Pancreas (tissue), 10 donors: ENCODE results near the gene SPOPL. TPM values are rescaled to one million over a fixed set of nuclear protein-coding genes. Genes with fewer than 3 reads are reported as not detected.

Experiments
- ATAC-seq, 4 donors: fragments of 200-7000 bp; cut with Tn5 transposase; one replicate each; pipeline versions ENCODE4 v1.8.0 to v1.9.1; 2020; ENCODE audit warnings: mild to moderate bottlenecking in 4 of 4, moderate library complexity in 4 of 4
- DNase-seq, 6 donors: peaks; one replicate each; pipeline ENCODE4 v3.0.0-alpha.2; 2020
- FAIRE-seq: peaks from 2 replicates; lab custom pipeline; 2012; peaks lifted over from hg19 to GRCh38; lab: Jason Lieb, UNC
- H3K27ac ChIP-seq, 4 donors: fragments of 200-600 bp; sonication (generic); 1 replicate in 3 of 4; 2 replicates in 1 of 4; pipeline versions ENCODE4 v1.5.0 to v1.8.0; 2020
- H3K27me3 ChIP-seq, 4 donors: fragments of 200-600 bp; one replicate each; pipeline ENCODE4 v1.8.0; 2021
- H3K36me3 ChIP-seq, 3 donors: fragments of 200-600 bp; sonication (generic) in 1 of 3; one replicate each; pipeline versions ENCODE4 v1.5.0 to v1.8.0; 2020 to 2021
- H3K4me1 ChIP-seq, 3 donors: fragments of 200-600 bp; one replicate each; pipeline ENCODE4 v1.8.0; 2021
- H3K4me3 ChIP-seq, 4 donors: fragments of 200-600 bp; sonication (generic) in 2 of 4; one replicate each; pipeline versions ENCODE4 v1.5.0 to v1.8.0; 2020 to 2021
- H3K9me3 ChIP-seq, 4 donors: fragments of 200-600 bp; one replicate each; pipeline ENCODE4 v1.8.0; 2021
- WGBS, 2 donors: extraction: QIAGEN DNeasy Blood & Tissue Kit; methylation state at CpG; one replicate each; pipeline ENCODE4 v1.1.7; 2013; 5-methylcytosine and 5-hydroxymethylcytosine counted together
- intact Hi-C, 3 donors: fragments of 100-400 bp; cut with DNase I; formaldehyde crosslinking; loops; one replicate each; pipeline versions ENCODE4 v1.11.1 to v1.14.2; 2022
- polyA plus RNA-seq, 2 donors: library from polyadenylated mRNA; stranded (reverse); fragments of 200-250 nt; gene quantifications; one replicate each; pipeline ENCODE4 v1.2.3, GENCODE V29; 2013
- total RNA-seq, 6 donors: library from RNA; stranded (reverse); fragmentation: NEBNext Ultra II Directional in 4 of 6; extraction: Animal tissue kit (Norgen Biotek cat#: 25700) in 4 of 6; gene quantifications; one replicate each; pipeline versions ENCODE4 v1.2.1 to v1.2.4, GENCODE V29; 2021 to 2023
- TF ChIP-seq, protein P1 (sequence below), 4 donors: fragments of 200-600 bp; sonication (generic) in 3 of 4; IDR thresholded peaks; one replicate each; pipeline versions ENCODE4 v1.5.0 to v1.8.0; 2021; ENCODE audit warnings: antibody characterized with exemption in 4 of 4
- donor health status: healthy with polysubstance abuse.
- donor health status: DM: no; HTN: no; CAD: no; lungs with moderate emphysema.
- donor health status: DM: no; HTN: no; CAD: no.
- donor health status: control.
- donor health status: control.
- donor health status: Bipolar disorder and iron deficiency.
- donor health status: DM: yes; HTN: yes; CAD: no.
- donor health status: DM: no; HTN: no; CAD: no.
- donor health status: DM: no; HTN: no; CAD: no.
- donor health status: DM: yes; HTN: yes; CAD: no.

SPOPL gene
- total and polyA plus RNA-seq, 8 donors = 2.5 to 18.5 (median 9.6) TPM

DNA sequence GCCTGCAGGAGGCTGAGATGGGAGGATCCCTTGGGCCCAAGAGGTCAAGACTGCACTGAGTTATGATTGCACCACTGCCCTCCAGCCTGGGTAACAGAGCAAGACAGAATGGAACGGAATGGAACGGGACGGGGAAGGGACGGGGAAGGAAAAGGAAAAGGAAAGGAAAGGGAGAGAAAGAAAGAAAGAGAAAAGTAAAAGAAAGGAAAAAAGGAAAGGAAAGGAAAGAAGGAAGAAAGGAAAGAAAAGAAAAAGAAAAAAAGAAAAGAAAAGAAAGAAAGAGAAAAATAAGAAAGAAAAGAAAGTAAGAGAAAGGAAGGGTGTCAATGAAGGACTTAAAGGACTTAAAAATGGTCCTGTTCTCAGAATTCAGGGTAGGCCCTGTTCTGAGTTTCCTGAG lies 4.3 kb upstream of the SPOPL start:
- ATAC-seq = no peak
- FAIRE-seq = no peak
- TF ChIP-seq, protein P1, sequence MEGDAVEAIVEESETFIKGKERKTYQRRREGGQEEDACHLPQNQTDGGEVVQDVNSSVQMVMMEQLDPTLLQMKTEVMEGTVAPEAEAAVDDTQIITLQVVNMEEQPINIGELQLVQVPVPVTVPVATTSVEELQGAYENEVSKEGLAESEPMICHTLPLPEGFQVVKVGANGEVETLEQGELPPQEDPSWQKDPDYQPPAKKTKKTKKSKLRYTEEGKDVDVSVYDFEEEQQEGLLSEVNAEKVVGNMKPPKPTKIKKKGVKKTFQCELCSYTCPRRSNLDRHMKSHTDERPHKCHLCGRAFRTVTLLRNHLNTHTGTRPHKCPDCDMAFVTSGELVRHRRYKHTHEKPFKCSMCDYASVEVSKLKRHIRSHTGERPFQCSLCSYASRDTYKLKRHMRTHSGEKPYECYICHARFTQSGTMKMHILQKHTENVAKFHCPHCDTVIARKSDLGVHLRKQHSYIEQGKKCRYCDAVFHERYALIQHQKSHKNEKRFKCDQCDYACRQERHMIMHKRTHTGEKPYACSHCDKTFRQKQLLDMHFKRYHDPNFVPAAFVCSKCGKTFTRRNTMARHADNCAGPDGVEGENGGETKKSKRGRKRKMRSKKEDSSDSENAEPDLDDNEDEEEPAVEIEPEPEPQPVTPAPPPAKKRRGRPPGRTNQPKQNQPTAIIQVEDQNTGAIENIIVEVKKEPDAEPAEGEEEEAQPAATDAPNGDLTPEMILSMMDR (IDR thresholded peaks at IDR 0.05) = no peak
- H3K4me1 ChIP-seq = peaks cover 0 to 20% (median 3%) of the 10 kb centered on the region in 3 donors
- H3K27ac ChIP-seq = no peak overlapping the region
- no peaks in the 10 kb centered on the region for H3K9me3 ChIP-seq
- no peak overlapping the region for H3K4me3 ChIP-seq
- DNase-seq = no peak
- no peaks in the 10 kb centered on the region for H3K27me3 ChIP-seq
- H3K36me3 ChIP-seq = no peaks in the 10 kb centered on the region
- intact Hi-C loops = no loop called here
- WGBS, 2 donors = 98 to 100% methylated on average over 4 of the region's 4 CpGs

DNA sequence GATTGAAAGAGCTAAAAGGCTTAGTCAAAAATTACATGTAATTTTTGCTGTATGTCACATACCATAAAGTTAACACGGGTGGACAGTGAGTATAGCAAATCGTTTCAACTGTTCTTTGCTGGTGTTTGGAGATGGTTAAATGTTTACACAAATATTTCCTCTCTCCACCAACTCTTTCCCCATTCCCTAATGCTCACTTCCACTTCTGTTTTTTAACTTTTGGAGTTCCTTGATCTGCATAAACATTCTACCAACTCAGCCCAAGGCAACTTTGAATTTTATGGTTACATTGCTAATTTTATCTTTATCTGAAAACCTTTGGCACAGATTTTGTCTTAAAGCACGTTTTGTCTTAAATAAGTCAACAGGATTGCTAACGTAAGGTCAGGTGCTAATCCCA lies 1.9 kb upstream of the SPOPL start:
- 60 to 63% methylated on average over 4 of the region's 4 CpGs for WGBS, 2 donors
- H3K27me3 ChIP-seq = no peaks in the 10 kb centered on the region
- FAIRE-seq (no peak), DNase-seq (no peak), ATAC-seq (no peak)
- no peak overlapping the region for H3K27ac ChIP-seq
- H3K4me3 ChIP-seq = no peak overlapping the region
- H3K36me3 ChIP-seq = no peaks in the 10 kb centered on the region
- intact Hi-C loops = no loop called here
- peaks cover 6 to 23% (median 16%) of the 10 kb centered on the region in 3 donors for H3K4me1 ChIP-seq
- no peaks in the 10 kb centered on the region for H3K9me3 ChIP-seq
- TF ChIP-seq, protein P1 (IDR thresholded peaks at IDR 0.05) = no peak

DNA sequence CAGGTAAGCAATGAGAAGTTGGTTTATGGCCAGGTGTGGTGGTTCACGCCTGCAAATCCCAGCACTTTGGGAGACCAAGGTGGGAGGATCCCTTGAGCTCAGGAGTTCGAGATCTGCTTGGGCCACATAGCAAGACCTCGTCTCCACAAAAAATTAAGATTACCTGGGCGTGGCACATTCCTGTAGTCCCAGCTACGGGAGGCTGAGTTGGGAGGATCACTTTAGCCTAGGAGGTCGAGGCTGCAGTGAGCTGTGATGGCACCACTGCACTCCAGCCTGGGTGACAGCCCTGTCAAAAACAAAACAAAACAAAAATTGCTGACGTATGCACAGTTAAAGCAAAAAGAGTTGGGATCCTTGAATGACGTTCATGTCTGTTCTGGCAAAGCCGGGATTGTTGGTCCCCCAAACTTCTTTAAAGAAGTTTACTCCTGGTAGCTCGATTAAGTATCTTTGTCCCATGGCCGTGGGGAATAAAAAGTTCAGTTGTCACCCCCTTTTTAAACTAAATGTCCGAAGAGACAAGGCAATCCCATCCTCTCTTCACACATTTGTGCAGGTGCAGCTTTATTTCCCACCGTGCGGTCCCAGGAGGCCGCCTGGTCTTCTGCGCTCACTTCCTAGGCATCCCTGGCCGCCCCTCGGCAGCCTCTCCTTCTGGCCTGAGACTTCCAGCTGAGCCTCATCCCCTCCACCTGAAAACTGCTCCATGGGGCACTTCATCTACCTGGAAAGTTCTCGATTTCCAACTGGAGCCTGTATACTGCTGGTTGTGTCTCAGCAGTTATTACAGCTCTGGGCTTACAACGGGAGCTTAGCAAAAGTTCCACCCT lies 762 bp upstream of the SPOPL start:
- FAIRE-seq = no peak
- H3K4me3 ChIP-seq = peak overlapping the region; percentile 80 to 88 (median 84)
- peaks cover 6 to 34% (median 23%) of the 10 kb centered on the region in 3 donors for H3K4me1 ChIP-seq
- TF ChIP-seq, protein P1 (IDR thresholded peaks at IDR 0.05) = no peak
- no peaks in the 10 kb centered on the region for H3K27me3 ChIP-seq
- ATAC-seq = peak; percentile 19 to 35 (median 30)
- peak overlapping the region; percentile 83 to 97 (median 90) for H3K27ac ChIP-seq
- 33 to 37% methylated on average over 20 of the region's 20 CpGs for WGBS, 2 donors
- no peaks in the 10 kb centered on the region for H3K9me3 ChIP-seq
- H3K36me3 ChIP-seq = no peaks in the 10 kb centered on the region
- peak in 3 of 6 donors; percentile 35 to 64 (median 35) for DNase-seq
- intact Hi-C loops = no loop called here

DNA sequence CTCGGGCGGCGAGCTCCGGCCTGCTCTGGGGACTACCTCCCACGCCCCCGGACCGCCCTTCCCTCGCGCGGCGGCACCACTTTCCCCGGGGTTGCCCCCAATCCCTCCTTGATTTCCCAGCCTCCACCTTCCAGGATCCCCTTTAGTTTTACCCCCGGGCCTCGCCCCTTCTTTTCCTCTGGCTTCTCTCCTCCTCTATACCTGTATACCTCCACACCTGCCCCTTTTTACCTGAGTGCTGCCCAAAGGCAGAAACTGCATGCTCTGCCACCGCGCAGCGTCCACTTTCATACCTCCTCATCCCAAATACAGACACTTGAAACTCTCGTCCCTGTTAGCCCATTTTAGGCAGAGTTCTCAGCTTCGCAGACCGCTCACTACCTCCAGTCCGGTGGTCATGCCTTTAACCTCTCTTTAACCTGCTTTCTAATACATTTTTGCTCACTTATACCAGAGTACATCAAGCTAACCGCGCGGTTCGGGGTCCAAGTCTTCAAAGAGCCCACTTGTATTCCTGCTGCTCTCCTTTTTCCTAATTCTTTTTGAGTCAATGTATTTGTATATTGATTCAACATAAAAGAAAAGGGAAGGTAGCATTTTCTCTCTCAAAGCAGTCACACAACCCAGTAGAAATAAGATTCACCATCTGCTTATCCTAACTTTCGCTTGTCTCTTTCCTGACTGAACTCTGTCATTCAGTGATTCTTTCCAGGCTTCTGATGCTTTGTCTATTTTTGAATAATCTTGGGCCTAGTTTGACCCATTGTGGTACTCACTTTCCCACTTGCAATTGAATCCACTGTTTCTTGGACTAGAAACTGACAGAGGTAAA lies 901 bp downstream of the SPOPL start:
- peak; percentile 29 to 54 (median 46) for ATAC-seq
- FAIRE-seq = no peak
- TF ChIP-seq, protein P1 (IDR thresholded peaks at IDR 0.05) = no peak
- no peaks in the 10 kb centered on the region for H3K9me3 ChIP-seq
- H3K27ac ChIP-seq = peak overlapping the region; percentile 83 to 97 (median 90)
- H3K4me3 ChIP-seq = peak overlapping the region; percentile 80 to 88 (median 84)
- H3K36me3 ChIP-seq = no peaks in the 10 kb centered on the region
- no peak for DNase-seq
- 1% methylated on average over 26 of the region's 26 CpGs for WGBS, 2 donors
- intact Hi-C loops = no loop called here
- H3K27me3 ChIP-seq = no peaks in the 10 kb centered on the region
- peaks cover 6 to 40% (median 36%) of the 10 kb centered on the region in 3 donors for H3K4me1 ChIP-seq
